B cell (primary cell): Measurements from ENCODE around the gene CELSR3. TPM values are rescaled to one million over a fixed set of nuclear protein-coding genes. Genes with fewer than 3 reads are reported as not detected.

ENCODE experiments used
- ATAC-seq: fragments of 200-7000 bp; cut with Tn5 transposase; one replicate; pipeline ENCODE4 v1.10.0; 2021; ENCODE audit warnings: low read depth, mild to moderate bottlenecking, moderate number of reproducible peaks, moderate library complexity
- CTCF ChIA-PET: fragments of 350-600 bp; sonication (Branson Sonifier 250); formaldehyde crosslinking; loops from one replicate; lab custom pipeline; 2021; ENCODE audit warnings: antibody characterized with exemption, inconsistent platforms; lab: Charles Lee
- POLR2A ChIA-PET: fragments of 350-600 bp; sonication (Branson Sonifier 250); formaldehyde crosslinking; loops from one replicate; lab custom pipeline; 2021; ENCODE audit warnings: antibody characterized with exemption; lab: Charles Lee
- DNase-seq: peaks from one replicate; pipeline ENCODE4 v3.0.0; 2013
- H2AFZ ChIP-seq: 2 replicates; pipeline ENCODE4 v1.6.1; 2012; ENCODE audit warnings: mild to moderate bottlenecking, low read depth, low read length; ENCODE audit not compliant: insufficient read depth, poor library complexity, severe bottlenecking
- H3K27ac ChIP-seq, 2 donors: 1 replicate in 1 of 2; 2 replicates in 1 of 2; pipeline ENCODE4 v1.5.1; 2012 to 2013; ENCODE audit warnings: low read length in 2 of 2, mild to moderate bottlenecking in 2 of 2, moderate library complexity in 1 of 2
- H3K27me3 ChIP-seq, 4 experiments: fragments of 200-600 bp in 1 of 4; sonication (generic) in 1 of 4; replicated peaks in 1 of 4; 1 replicate in 2 of 4; 2 replicates in 2 of 4; pipeline versions ENCODE4 v1.6.1 to v1.7.0; 2013 to 2016; ENCODE audit warnings: low read length in 3 of 4, mild to moderate bottlenecking in 2 of 4, mixed read lengths in 1 of 4, moderate library complexity in 1 of 4; ENCODE audit not compliant: insufficient read depth in 4 of 4, control insufficient read depth in 3 of 4; ENCODE audit errors: control extremely low read depth in 1 of 4
- H3K36me3 ChIP-seq, 2 experiments: replicated peaks in 1 of 2; 1 replicate in 1 of 2; 2 replicates in 1 of 2; pipeline versions ENCODE4 v1.6.1 to v1.7.1; 2013; ENCODE audit warnings: low read length in 1 of 2; ENCODE audit not compliant: insufficient read depth in 2 of 2, control insufficient read depth in 1 of 2; ENCODE audit errors: control extremely low read depth in 1 of 2, extremely low read depth in 1 of 2
- H3K4me1 ChIP-seq, 2 donors: fragments of 200-600 bp in 1 of 2; sonication (generic) in 1 of 2; 1 replicate in 1 of 2; 2 replicates in 1 of 2; pipeline versions ENCODE4 v1.5.1 to v1.6.1; 2013 to 2017; ENCODE audit warnings: low read length in 2 of 2; ENCODE audit not compliant: control insufficient read depth in 2 of 2, insufficient read depth in 2 of 2
- H3K4me2 ChIP-seq: replicated peaks from 2 replicates; pipeline ENCODE3; 2012; ENCODE audit warnings: mild to moderate bottlenecking, low read depth, low read length; ENCODE audit not compliant: poor library complexity, severe bottlenecking
- H3K4me3 ChIP-seq, 5 experiments: fragments of 200-600 bp in 1 of 5; sonication (generic) in 1 of 5; 1 replicate in 3 of 5; 2 replicates in 2 of 5; pipeline versions ENCODE4 v1.5.1 to v1.7.0; 2011 to 2016; ENCODE audit warnings: low read length in 4 of 5, mild to moderate bottlenecking in 4 of 5, low read depth in 2 of 5, control low read depth in 1 of 5, moderate library complexity in 1 of 5; ENCODE audit not compliant: insufficient read depth in 1 of 5; ENCODE audit errors: control extremely low read depth in 1 of 5, extremely low read depth in 1 of 5
- H3K79me2 ChIP-seq: fragments of 200-600 bp; sonication (generic); one replicate; pipeline ENCODE4 v1.6.0; 2016; ENCODE audit warnings: low read length; ENCODE audit not compliant: control insufficient read depth, insufficient read depth
- H3K9ac ChIP-seq: fragments of 200-600 bp; sonication (generic); 2 replicates; pipeline ENCODE4 v1.6.1; 2017; ENCODE audit warnings: mild to moderate bottlenecking, low read length, moderate library complexity
- H3K9me3 ChIP-seq, 3 donors: one replicate each; pipeline versions ENCODE4 v1.6.1 to v1.7.1; 2013; ENCODE audit warnings: low read length in 2 of 3; ENCODE audit not compliant: control insufficient read depth in 2 of 3, insufficient read depth in 1 of 3; ENCODE audit errors: control extremely low read depth in 1 of 3
- H4K20me1 ChIP-seq: 2 replicates; pipeline ENCODE4 v1.6.0; 2012; ENCODE audit warnings: mild to moderate bottlenecking, low read length; ENCODE audit not compliant: insufficient read depth, control insufficient read depth, poor library complexity, severe bottlenecking
- H3K27ac Mint-ChIP-seq: one replicate; pipeline ENCODE4 v1.8.0; 2021; ENCODE audit warnings: mixed read lengths
- H3K27me3 Mint-ChIP-seq: one replicate; pipeline ENCODE4 v1.8.0; 2021; ENCODE audit warnings: mixed read lengths
- H3K4me1 Mint-ChIP-seq: one replicate; pipeline ENCODE4 v1.8.0; 2021; ENCODE audit warnings: mixed read lengths
- H3K4me3 Mint-ChIP-seq: one replicate; pipeline ENCODE4 v1.8.0; 2021; ENCODE audit warnings: mixed read lengths
- H3K9me3 Mint-ChIP-seq: one replicate; pipeline ENCODE4 v1.8.0; 2022; ENCODE audit warnings: mixed read lengths; ENCODE audit not compliant: insufficient read depth
- CTCF ChIP-seq: fragments of 200-600 bp; IDR thresholded peaks from one replicate; pipeline ENCODE4 v1.8.0; 2022; ENCODE audit warnings: antibody characterized with exemption, mild to moderate bottlenecking
- EZH2 ChIP-seq: IDR thresholded peaks from 2 replicates; pipeline ENCODE4 v1.6.1; 2012; ENCODE audit warnings: borderline replicate concordance, low read depth, mild to moderate bottlenecking, moderate library complexity, low read length; ENCODE audit not compliant: insufficient read depth, poor library complexity, severe bottlenecking
- WGBS: methylation state at CpG from one replicate; pipeline ENCODE4 v1.1.5; 2013; ENCODE audit warnings: missing lambda C conversion rate; ENCODE audit not compliant: insufficient coverage; 5-methylcytosine and 5-hydroxymethylcytosine counted together
- intact Hi-C: fragments of 100-400 bp; cut with micrococcal nuclease; formaldehyde crosslinking; loops from one replicate; pipeline ENCODE4 v1.10.0; 2022
- polyA plus RNA-seq: library from polyadenylated mRNA; depleted of rRNA; stranded (reverse); fragments of >200 nt; gene quantifications from 2 replicates; pipeline ENCODE4 v1.2.3, GENCODE V29; 2012
- total RNA-seq, 2 donors: library from RNA; stranded (reverse); fragments of 120-200 nt in 1 of 2; gene quantifications; 1 replicate in 1 of 2; 2 replicates in 1 of 2; pipeline versions ENCODE4 v1.2.3 to v1.2.4, GENCODE V29; 2013 to 2022

The CELSR3 gene
- total and polyA plus RNA-seq, 2 donors (not counting 1 experiment from before 2014, with no cell fraction given): 2.4 to 2.5 TPM

DNA sequence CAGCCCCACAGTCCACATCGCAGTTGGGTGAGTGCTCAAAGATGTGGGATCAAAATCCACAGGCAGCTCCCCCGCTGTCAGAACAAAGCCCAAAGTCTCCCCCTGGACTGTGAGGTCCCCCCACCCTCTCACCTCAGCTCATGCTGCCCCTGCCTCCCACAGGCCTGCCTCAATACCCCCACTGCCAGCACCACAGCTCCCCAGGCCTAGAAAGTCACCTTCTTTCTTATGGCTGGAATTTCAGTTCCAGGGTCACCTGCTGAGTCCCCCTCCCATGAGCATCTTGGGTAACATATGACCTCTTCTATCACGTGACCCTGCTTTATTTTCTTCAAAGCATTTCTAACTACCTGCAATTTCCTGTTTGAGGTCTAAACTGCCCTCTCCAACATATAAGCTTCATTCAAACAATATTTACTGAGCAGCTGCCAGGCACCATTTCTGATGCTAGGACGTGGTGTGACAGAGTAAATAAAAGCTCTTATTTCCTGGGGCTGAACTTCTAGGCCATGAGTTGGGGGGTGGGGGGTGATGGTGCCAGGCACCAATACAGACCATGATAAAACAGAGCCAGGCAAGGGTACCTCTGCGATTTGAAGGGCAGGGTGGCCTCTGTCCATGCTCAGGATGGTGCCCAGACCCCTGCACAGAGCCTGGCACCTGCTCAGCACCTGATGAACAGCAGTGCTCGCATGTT is 38.7 kb downstream of the CELSR3 start:
- CTCF ChIA-PET: no interaction called here
- H3K4me2 ChIP-seq: no peak overlapping the region
- H3K27ac Mint-ChIP-seq: no peak overlapping the region

More for the DNA sequence above, 38.7 kb downstream of the CELSR3 start:
- no peaks in the 10 kb centered on the region for H3K27me3 ChIP-seq
- H4K20me1 ChIP-seq: no peaks in the 10 kb centered on the region
- no peaks in the 10 kb centered on the region for H3K79me2 ChIP-seq
- no peak overlapping the region for H3K9ac ChIP-seq
- 97% methylated on average over 4 of the region's 6 CpGs for WGBS
- no peak overlapping the region for H3K4me3 Mint-ChIP-seq
- no peaks in the 10 kb centered on the region for H3K4me1 Mint-ChIP-seq
- H3K9me3 ChIP-seq: peaks cover 0 to 6% (median 0%) of the 10 kb centered on the region in 3 donors
- TF ChIP-seq EZH2: no peak
- TF ChIP-seq CTCF: no peak
- ATAC-seq (no peak), DNase-seq (no peak)
- no peaks in the 10 kb centered on the region for H3K36me3 ChIP-seq
- H2AFZ ChIP-seq: no peak overlapping the region
- no peak overlapping the region for H3K27ac ChIP-seq
- H3K4me1 ChIP-seq: no peaks in the 10 kb centered on the region
- no peak overlapping the region for H3K4me3 ChIP-seq
- no peaks in the 10 kb centered on the region for H3K27me3 Mint-ChIP-seq
- POLR2A ChIA-PET: no interaction called here
- no peaks in the 10 kb centered on the region for H3K9me3 Mint-ChIP-seq
- intact Hi-C loops: no loop called here
